NCI-H69 (cell line): Measurements from ENCODE around the gene CFAP97D2.
A peak's percentile ranks its signal among the peaks of the same experiment; 100 is the strongest.
"Not testable (repeated sequence)": the region's sequence is repeated elsewhere in the genome, so short reads cannot be mapped to it uniquely, and the experiment has no call there.

Experiments used
- DNase-seq: peaks from one replicate; lab custom pipeline; 2025; lab: John Stamatoyannopoulos, UW

The CFAP97D2 gene

DNA sequence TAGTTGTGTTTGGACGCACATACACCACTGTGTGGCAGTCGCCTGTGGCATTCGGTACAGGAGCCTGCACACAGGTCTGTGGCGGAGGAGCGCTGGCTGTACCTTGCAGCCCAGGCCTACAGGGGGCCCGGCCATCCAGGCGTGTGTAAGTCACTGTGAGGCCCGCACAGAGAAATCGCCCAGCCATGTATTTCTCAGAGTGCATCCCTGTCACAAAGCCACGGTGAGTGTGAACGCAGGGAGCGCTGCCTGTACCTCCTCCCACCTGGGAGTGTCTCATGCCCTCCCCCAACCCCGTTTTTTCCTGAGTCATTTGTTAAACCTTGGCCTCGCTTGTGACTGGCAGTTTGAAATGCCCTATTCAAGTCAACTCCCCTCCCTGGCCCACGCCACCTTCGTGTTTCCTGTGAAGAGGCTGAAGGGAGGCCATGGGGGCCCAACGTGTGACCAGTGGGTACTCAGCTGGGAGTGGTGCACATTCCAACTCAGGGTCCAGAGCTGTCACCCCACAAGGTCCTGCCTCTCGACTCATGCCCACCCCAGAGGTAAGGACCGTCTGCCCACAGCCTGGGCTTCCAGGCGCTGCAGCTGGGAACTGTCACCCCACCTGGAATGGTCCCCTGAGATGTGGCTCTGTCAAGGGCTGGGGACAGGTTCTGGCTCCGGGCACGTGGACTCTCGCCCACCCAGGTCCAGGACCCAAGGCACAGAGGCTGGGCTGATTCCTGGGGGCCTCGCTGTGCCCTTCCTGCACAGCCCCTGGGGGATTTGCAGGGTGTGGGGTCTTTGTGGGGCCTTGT lies 35.1 kb upstream of the CFAP97D2 start:
- no peak for DNase-seq

- no peak for DNase-seq
Measured at GRCh38 chr13:114144606-114145244, 34.3 kb upstream of the CFAP97D2 start.

DNA sequence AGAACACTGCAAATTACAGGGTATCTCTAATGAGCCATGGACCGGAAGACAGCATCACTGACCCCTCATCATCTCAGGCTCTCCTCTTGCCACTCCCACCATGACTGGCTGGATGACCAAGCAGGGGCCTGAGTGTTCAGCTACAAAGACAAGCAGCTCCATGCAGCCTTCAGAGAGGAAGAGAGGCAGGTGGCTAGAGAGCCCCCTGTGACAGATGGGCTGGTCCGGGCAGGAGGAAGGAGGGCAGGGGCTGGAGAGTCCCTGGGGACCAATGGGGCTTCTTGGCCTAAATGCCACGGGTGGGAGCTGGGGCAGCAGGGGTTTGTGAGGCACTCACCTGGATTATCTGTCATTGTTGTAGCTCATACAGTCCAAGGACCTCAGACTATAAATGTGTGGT lies 33.8 kb upstream of the CFAP97D2 start:
- DNase-seq = peak; percentile 75

DNA sequence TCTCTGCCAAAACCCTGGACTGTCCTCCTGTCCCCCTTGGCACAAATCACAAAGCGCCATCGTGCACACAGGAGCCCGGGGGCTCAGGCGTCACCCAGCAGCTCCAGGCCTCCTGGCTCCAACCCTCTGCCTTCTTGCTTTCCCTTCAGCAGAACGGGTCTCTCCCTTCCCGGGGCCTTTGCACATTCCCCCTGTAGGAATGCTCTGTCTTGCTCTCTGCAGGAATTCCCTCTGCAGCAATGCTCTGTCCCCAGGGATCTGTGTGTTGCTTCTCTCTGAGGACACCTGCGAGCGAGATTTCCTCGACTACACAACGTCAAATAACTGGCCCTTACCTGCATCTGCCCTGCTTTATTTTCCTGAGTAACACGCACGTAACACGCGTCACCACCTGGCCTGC lies 33.3 kb upstream of the CFAP97D2 start:
- no peak for DNase-seq

GRCh38 chr13:114146173-114146572 lies 32.9 kb upstream of the CFAP97D2 start:
- no peak for DNase-seq

DNA sequence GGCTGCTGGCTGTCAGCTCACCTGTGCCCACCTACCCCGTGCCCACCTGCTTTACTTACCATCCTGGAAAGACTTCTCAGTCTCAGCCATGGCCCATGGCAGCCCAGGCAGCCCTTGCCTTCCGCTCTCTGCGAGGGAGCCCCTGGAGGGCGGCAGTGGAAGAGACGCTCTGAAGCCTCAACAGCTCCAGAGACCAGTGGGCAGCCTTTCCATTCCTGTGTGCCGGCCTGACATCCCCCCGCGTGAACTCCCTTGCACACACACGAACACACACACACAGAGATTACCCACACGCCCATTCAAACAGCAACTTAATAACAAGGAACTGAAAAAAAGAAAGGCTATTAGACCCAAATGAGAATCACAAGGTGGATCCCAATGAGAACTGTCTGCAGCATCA lies 32.4 kb upstream of the CFAP97D2 start:
- no peak for DNase-seq

- no peak for DNase-seq
Measured at GRCh38 chr13:114147803-114148520, 31.1 kb upstream of the CFAP97D2 start.

- no peak for DNase-seq
Measured at GRCh38 chr13:114148521-114148855, 30.6 kb upstream of the CFAP97D2 start.

GRCh38 chr13:114148886-114149285 lies 30.2 kb upstream of the CFAP97D2 start:
- not testable (repeated sequence) for DNase-seq

DNA sequence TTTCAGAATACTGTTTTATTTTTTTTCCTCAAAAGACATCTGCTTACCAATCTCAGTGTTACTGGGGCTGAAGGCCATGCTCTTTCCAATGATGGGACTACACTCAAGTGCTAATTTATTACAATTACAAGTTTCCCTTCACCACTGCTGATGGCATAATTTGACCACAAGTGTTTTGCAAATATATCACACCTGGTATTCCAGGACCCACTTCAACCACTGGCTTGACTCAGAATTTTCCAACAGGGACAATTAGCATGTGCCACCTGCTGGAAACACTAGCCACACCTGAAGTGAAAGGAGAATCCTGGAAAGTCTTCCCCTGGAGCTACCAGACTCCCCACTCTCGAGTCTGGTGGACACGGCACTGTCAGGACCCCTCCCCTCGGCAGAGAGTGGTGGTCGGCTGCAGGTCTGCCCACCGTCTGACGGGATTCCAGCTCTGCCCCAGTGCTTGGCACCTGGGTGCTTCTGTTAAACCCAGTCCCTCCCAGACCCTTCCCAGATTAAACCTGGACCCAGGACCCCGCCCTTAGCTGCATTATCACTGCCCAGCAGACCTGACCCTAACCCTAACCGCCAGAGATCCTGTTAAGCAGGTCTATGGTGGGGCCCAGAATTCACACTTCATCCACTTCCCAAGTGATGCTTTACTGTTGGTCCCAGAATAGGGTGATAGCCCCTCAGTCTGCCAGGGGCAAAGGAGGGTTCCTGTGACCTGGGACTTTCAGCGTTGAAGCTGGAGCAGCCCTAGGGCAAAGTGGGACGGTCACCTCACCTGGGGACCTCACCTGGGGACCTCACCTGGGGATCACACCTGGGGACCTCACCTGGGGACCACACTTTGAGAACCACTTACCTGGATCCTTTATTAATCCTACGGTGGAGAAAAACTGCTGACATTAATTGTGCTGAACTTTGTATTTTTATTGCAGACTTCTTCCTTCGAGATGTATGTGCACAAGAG lies 29.0 kb upstream of the CFAP97D2 start:
- DNase-seq = peak; percentile 83

GRCh38 chr13:114151031-114151430 lies 28.0 kb upstream of the CFAP97D2 start:
- DNase-seq = no peak

GRCh38 chr13:114151565-114152284 lies 27.3 kb upstream of the CFAP97D2 start:
- peak; percentile 67 for DNase-seq

DNA sequence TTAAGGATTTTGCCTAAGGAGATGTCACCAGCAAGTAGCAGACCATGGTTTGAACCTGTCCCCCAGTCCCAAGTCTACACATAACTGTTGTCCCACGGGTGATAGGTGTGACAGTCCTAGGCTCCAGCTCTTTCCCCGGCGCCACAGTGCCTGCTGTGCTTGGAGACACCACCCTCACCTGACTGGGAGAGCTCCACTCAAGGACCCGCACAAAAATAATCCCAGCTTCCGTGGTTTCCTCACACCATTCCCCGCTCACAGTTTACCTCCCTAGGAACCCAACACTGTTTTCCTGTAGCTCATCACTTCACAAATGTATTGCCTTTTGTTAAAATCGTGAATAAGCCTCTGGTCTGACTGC lies 26.8 kb upstream of the CFAP97D2 start:
- no peak for DNase-seq

DNA sequence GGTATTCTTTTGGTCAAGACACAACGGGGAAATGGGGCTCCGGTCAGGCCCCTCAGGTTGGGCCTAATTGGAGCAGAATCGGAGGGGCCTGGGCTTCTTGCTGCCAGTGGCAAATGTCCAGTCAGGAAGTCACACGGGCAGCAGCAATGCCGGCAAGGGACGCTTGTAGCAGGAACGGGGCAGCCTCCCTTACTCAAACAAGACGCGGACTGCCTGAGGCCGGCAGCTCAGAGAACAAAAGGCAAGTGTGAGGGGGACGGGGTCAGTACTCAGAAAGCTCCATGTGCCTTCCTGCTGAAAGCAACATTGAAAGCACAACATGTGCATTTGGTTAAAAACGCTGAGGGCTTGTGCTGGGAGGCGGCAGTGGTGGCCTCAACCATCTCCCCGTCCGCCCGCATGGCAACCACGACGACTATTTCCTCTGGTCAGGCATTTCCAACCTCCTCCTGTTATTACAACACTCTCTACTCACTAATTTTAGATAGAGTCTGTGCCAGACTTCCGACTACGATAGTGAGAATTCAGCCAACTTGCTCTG lies 26.2 kb upstream of the CFAP97D2 start:
- DNase-seq = no peak

DNA sequence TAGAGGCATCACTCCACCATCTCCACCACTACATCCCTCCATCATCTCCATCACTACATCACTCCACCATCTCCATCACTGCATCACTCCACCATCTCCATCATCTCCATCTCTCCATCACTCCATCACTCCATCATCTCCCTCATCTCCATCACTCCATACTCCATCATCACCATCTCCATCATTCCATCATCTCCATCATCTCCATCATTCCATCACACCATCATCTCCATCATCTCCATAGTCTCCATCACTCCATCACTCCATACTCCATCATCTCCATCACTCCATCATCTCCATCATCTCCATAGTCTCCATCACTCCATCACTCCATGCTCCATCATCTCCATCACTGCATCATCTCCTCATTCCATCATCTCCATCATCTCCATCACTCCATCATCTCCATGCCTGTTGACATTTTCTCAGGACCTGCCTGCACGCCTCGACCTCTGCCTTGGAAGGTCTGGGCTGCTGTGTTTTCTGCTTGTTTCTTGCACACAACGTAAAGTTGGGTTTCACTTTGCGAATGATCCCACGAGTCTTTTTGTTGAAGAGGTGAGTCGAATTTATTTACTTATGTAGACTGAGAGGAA lies 25.5 kb upstream of the CFAP97D2 start:
- no peak for DNase-seq

DNA sequence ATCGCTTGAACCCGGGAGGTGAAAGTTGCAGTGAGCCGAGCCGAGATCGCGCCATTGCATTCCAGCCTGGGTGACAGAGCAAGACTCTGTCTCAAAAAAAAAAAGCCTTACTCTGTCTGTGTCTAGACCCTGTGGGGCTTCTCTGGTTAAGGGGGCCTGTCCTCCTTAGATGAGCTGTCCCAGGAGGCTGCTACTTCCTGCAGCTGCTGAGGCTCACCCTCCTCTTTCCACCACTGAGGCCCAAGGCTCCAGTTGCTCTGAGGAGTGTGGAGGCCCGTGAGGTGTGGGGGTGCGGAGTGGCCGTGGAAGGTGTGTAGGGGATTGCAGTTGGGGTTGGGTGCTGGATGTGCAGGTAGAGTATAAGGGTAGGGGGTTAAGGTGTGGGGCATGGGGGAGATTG lies 24.6 kb upstream of the CFAP97D2 start:
- no peak for DNase-seq

DNA sequence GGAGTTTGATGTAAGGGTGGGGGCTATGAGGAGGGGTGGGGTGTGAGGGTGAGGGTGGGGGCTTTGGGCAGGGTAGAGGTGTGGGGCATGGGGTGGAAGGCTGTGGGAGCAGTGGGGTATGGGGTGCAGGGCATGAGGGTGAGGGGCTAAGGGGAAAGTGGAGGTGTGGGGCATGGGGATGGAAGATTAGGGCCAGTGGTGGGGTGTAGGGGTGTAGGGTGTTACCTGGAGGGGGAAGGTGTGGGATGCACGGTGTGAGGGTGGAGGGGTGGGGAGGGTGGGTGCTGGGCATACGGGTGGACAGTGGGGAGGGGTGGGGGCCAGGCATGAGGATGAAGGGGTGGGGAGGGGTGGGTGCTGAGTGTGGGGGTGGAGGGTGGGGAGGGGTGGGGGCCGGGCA lies 23.7 kb upstream of the CFAP97D2 start:
- no peak for DNase-seq

- no peak for DNase-seq
Measured at GRCh38 chr13:114155926-114156883, 22.9 kb upstream of the CFAP97D2 start.

GRCh38 chr13:114157869-114158495 lies 21.1 kb upstream of the CFAP97D2 start:
- DNase-seq = no peak
